CD14-positive monocyte (primary cell): ENCODE results near the gene PIK3R4. TPM values are rescaled to one million over a fixed set of nuclear protein-coding genes. Genes with fewer than 3 reads are reported as not detected.

Experiments
- DNase-seq, 3 donors: peaks; one replicate each; pipeline ENCODE4 v3.0.0-alpha.2; 2011 to 2022
- H2AFZ ChIP-seq: 2 replicates; pipeline ENCODE4 v1.6.0; 2012; ENCODE audit warnings: mild to moderate bottlenecking, low read depth, low read length, inconsistent platforms; ENCODE audit not compliant: insufficient read depth, poor library complexity, severe bottlenecking
- H3K27ac ChIP-seq, 2 donors: 1 replicate in 1 of 2; 2 replicates in 1 of 2; pipeline ENCODE4 v1.5.1; 2012 to 2013; ENCODE audit warnings: low read length in 2 of 2, control low read depth in 1 of 2, inconsistent platforms in 1 of 2, low read depth in 1 of 2, mild to moderate bottlenecking in 1 of 2
- H3K27me3 ChIP-seq, 2 donors: one replicate each; pipeline versions ENCODE4 v1.6.0 to v1.6.1; 2011 to 2013; ENCODE audit warnings: low read length in 2 of 2; ENCODE audit not compliant: control insufficient read depth in 2 of 2, insufficient read depth in 2 of 2
- H3K36me3 ChIP-seq, 2 donors: replicated peaks in 1 of 2; 1 replicate in 1 of 2; 2 replicates in 1 of 2; pipeline versions ENCODE4 v1.5.1 to v1.6.1; 2012 to 2013; ENCODE audit warnings: low read length in 2 of 2, control low read depth in 1 of 2, inconsistent platforms in 1 of 2, mild to moderate bottlenecking in 1 of 2; ENCODE audit not compliant: insufficient read depth in 2 of 2, control insufficient read depth in 1 of 2
- H3K4me1 ChIP-seq, 2 donors: 1 replicate in 1 of 2; 2 replicates in 1 of 2; pipeline versions ENCODE4 v1.5.1 to v1.6.1; 2012 to 2013; ENCODE audit warnings: low read length in 2 of 2, control low read depth in 1 of 2, inconsistent platforms in 1 of 2, mild to moderate bottlenecking in 1 of 2, moderate library complexity in 1 of 2; ENCODE audit not compliant: insufficient read depth in 2 of 2, control insufficient read depth in 1 of 2
- H3K4me2 ChIP-seq: replicated peaks from 2 replicates; pipeline ENCODE3; 2012; ENCODE audit warnings: low read length, moderate library complexity, mild to moderate bottlenecking; ENCODE audit not compliant: poor library complexity, severe bottlenecking; ENCODE audit errors: extremely low read depth
- H3K4me3 ChIP-seq, 3 experiments: fragments of 200-600 bp in 1 of 3; sonication (generic) in 1 of 3; replicated peaks in 1 of 3; 1 replicate in 2 of 3; 2 replicates in 1 of 3; pipeline ENCODE4 v1.5.1; 2011 to 2013; ENCODE audit warnings: low read length in 3 of 3, mild to moderate bottlenecking in 3 of 3, control low read depth in 2 of 3, low read depth in 2 of 3, inconsistent platforms in 1 of 3, moderate library complexity in 1 of 3
- H3K79me2 ChIP-seq: 2 replicates; pipeline ENCODE4 v1.6.0; 2012; ENCODE audit warnings: mild to moderate bottlenecking, control low read depth, inconsistent platforms, low read length, moderate library complexity; ENCODE audit not compliant: insufficient read depth
- H3K9ac ChIP-seq: 2 replicates; pipeline ENCODE4 v1.6.0; 2017; ENCODE audit warnings: low read length, mild to moderate bottlenecking; ENCODE audit not compliant: insufficient read depth, poor library complexity, severe bottlenecking
- H3K9me3 ChIP-seq, 2 donors: replicated peaks in 1 of 2; 1 replicate in 1 of 2; 2 replicates in 1 of 2; pipeline versions ENCODE4 v1.5.1 to v1.6.1; 2012 to 2013; ENCODE audit warnings: low read length in 2 of 2, control low read depth in 1 of 2; ENCODE audit not compliant: control insufficient read depth in 1 of 2, insufficient read depth in 1 of 2
- H4K20me1 ChIP-seq: 2 replicates; pipeline ENCODE4 v1.6.0; 2012; ENCODE audit warnings: mild to moderate bottlenecking, low read length, control low read depth, moderate library complexity; ENCODE audit not compliant: insufficient read depth
- H3K27ac Mint-ChIP-seq, 7 donors: one replicate each; pipeline ENCODE4 v1.8.0; 2020; ENCODE audit warnings: mild to moderate bottlenecking in 7 of 7, mixed read lengths in 7 of 7, moderate library complexity in 6 of 7, inconsistent platforms in 2 of 7
- H3K27me3 Mint-ChIP-seq, 3 donors: one replicate each; pipeline ENCODE4 v1.8.0; 2021 to 2022; ENCODE audit warnings: low read depth in 3 of 3, mild to moderate bottlenecking in 3 of 3, mixed read lengths in 3 of 3, moderate library complexity in 3 of 3, inconsistent platforms in 1 of 3
- H3K36me3 Mint-ChIP-seq, 2 donors: one replicate each; pipeline ENCODE4 v1.8.0; 2020; ENCODE audit warnings: mixed read lengths in 2 of 2, inconsistent platforms in 1 of 2, mild to moderate bottlenecking in 1 of 2
- H3K4me1 Mint-ChIP-seq: one replicate; pipeline ENCODE4 v1.8.0; 2020; ENCODE audit warnings: mild to moderate bottlenecking, mixed read lengths
- H3K4me3 Mint-ChIP-seq, 2 donors: one replicate each; pipeline ENCODE4 v1.8.0; 2020; ENCODE audit warnings: mild to moderate bottlenecking in 2 of 2, mixed read lengths in 2 of 2, moderate library complexity in 1 of 2
- H3K9me3 Mint-ChIP-seq, 7 donors: one replicate each; pipeline ENCODE4 v1.8.0; 2020 to 2022; ENCODE audit warnings: mixed read lengths in 7 of 7, mild to moderate bottlenecking in 6 of 7, moderate library complexity in 6 of 7, inconsistent platforms in 2 of 7
- CTCF ChIP-seq: fragments of 200-600 bp; IDR thresholded peaks from one replicate; pipeline ENCODE4 v1.8.0; 2022; ENCODE audit warnings: antibody characterized with exemption, mild to moderate bottlenecking
- WGBS: methylation state at CpG from one replicate; pipeline ENCODE4 v1.1.5; 2013; ENCODE audit warnings: missing lambda C conversion rate; ENCODE audit not compliant: insufficient coverage; 5-methylcytosine and 5-hydroxymethylcytosine counted together
- intact Hi-C, 2 donors: fragments of 100-400 bp; cut with micrococcal nuclease; formaldehyde crosslinking; loops; one replicate each; pipeline versions ENCODE4 v1.15.0 to v1.15.1; 2023
- polyA plus RNA-seq, 3 donors: library from polyadenylated mRNA; depleted of rRNA in 1 of 3; unstranded in 2 of 3; stranded (reverse) in 1 of 3; fragments of 300-500 nt in 2 of 3; fragments of >200 nt in 1 of 3; fragmentation: Illumina TruSeq in 2 of 3; gene quantifications; 1 replicate in 2 of 3; 2 replicates in 1 of 3; pipeline ENCODE4 v1.2.3, GENCODE V29; 2012 to 2021

The PIK3R4 gene
- polyA plus RNA-seq, 3 donors: 6.5 to 18.7 (median 10.1) TPM

DNA sequence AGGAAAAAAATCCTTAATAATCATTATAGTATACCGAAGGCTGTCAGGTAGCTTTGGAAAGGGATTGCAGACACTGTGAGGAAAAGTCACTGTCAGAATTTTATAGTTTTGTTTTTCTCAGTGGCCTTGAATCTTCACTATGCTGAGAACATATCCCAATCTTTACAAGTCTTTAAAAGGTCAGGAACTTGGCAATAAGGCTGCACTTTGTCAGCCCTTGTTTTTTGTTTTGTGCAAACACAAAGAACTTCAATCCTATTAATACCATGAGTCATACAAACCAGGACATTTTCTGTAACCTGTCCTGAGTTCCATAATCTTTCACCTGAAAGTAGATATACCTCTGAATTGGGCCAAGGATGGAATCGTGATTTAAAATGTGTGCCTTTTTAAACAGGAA, 45.6 kb upstream of the PIK3R4 start:
- Mint-ChIP-seq H3K27ac (no peak overlapping the region), H3K4me1 (no peaks in the 10 kb centered on the region), H3K27me3 (peaks cover 0 to 3% (median 2%) of the 10 kb centered on the region in 3 donors), H3K4me3 (no peak overlapping the region), H3K9me3 (peaks cover 0 to 2% (median 0%) of the 10 kb centered on the region in 7 donors), H3K36me3 (no peaks in the 10 kb centered on the region)
- H3K27me3 ChIP-seq: no peaks in the 10 kb centered on the region
- H3K4me1 ChIP-seq: no peaks in the 10 kb centered on the region
- no peaks in the 10 kb centered on the region for H4K20me1 ChIP-seq
- H2AFZ ChIP-seq: no peak overlapping the region
- H3K27ac ChIP-seq: no peak overlapping the region
- H3K4me2 ChIP-seq: no peak overlapping the region
- no peaks in the 10 kb centered on the region for H3K9me3 ChIP-seq
- no peak overlapping the region for H3K9ac ChIP-seq
- DNase-seq: no peak
- no CpG with 5 or more reads among the region's 2 CpGs for WGBS
- TF ChIP-seq CTCF: no peak
- H3K4me3 ChIP-seq: no peak overlapping the region
- intact Hi-C loops: no loop called here
- no peaks in the 10 kb centered on the region for H3K36me3 ChIP-seq
- H3K79me2 ChIP-seq: no peaks in the 10 kb centered on the region

DNA sequence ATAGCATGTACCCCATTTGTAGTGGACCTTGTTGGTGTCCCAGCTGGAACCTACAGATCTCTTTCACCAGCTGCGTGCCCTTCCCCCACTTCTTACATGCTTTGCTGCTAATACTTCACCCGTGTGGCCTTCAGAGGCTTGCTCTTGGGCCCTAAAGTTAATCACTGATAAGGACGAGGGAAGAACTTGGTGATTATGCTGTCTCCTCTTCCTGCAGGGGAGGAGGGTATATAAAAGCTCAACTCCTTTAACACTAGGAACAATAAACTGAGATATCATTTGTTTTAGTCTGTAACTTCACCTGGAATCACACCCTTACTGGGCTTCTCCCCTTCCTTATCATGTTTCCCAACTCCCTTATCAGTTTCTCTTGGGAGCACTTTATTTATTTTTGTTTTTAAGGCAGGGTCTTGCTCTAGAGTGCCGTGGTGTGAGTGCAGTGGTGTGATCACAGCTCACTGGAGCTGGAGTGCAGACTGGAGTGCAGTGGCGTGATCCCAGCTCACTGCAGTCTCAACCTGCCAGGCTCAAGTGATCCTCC, 43.2 kb upstream of the PIK3R4 start:
- H3K27me3 Mint-ChIP-seq: peaks cover 0 to 2% (median 0%) of the 10 kb centered on the region in 3 donors

More for the DNA sequence above, 43.2 kb upstream of the PIK3R4 start:
- Histone ChIP-seq H4K20me1 (no peaks in the 10 kb centered on the region), H3K4me3 (no peak overlapping the region), H3K9me3 (no peaks in the 10 kb centered on the region), H2AFZ (no peak overlapping the region), H3K36me3 (no peaks in the 10 kb centered on the region), H3K79me2 (no peaks in the 10 kb centered on the region), H3K4me1 (no peaks in the 10 kb centered on the region), H3K9ac (no peak overlapping the region), H3K27ac (no peak overlapping the region), H3K27me3 (no peaks in the 10 kb centered on the region), H3K4me2 (no peak overlapping the region)
- 80% methylated on average over 1 of the region's 5 CpGs for WGBS
- Mint-ChIP-seq H3K27ac (no peak overlapping the region), H3K36me3 (no peaks in the 10 kb centered on the region), H3K9me3 (peaks cover 0 to 2% (median 0%) of the 10 kb centered on the region in 7 donors), H3K4me3 (no peak overlapping the region), H3K4me1 (no peaks in the 10 kb centered on the region)
- intact Hi-C loops: no loop called here
- no peak for TF ChIP-seq CTCF
- DNase-seq: no peak
